Prostate gland (tissue), 2 donors: ENCODE data around the gene CPZ. TPM values are rescaled to one million over a fixed set of nuclear protein-coding genes. Genes with fewer than 3 reads are reported as not detected.

Source experiments
- DNase-seq: peaks from one replicate; pipeline ENCODE4 v3.0.0-alpha.2; 2019; ENCODE audit warnings: low spot score
- H3K27ac ChIP-seq, 2 donors: fragments of 200-600 bp; sonication (generic); 2 replicates each; pipeline ENCODE4 v1.5.1; 2017 to 2019
- H3K27me3 ChIP-seq: fragments of 200-600 bp; sonication (generic); replicated peaks from 2 replicates; pipeline ENCODE4 v1.5.1; 2019; ENCODE audit not compliant: insufficient read depth
- H3K36me3 ChIP-seq, 2 donors: fragments of 200-600 bp; sonication (generic); 1 replicate in 1 of 2; 2 replicates in 1 of 2; pipeline versions ENCODE4 v1.5.1 to v1.8.1; 2017 to 2019
- H3K4me1 ChIP-seq: fragments of 200-600 bp; sonication (generic); replicated peaks from 2 replicates; pipeline ENCODE4 v1.5.1; 2019
- H3K4me3 ChIP-seq, 2 donors: fragments of 200-600 bp; sonication (generic); 2 replicates each; pipeline ENCODE4 v1.5.1; 2017 to 2019
- H3K9me3 ChIP-seq: fragments of 200-600 bp; sonication (generic); 2 replicates; pipeline ENCODE4 v1.5.1; 2017
- POLR2A ChIP-seq: fragments of 450-650 bp; IDR thresholded peaks from one replicate; pipeline ENCODE4 v1.6.1; 2016; ENCODE audit warnings: antibody characterized with exemption, mild to moderate bottlenecking
- POLR2AphosphoS5 ChIP-seq: sonication (generic); formaldehyde crosslinking; IDR thresholded peaks from one replicate; pipeline ENCODE4 v1.6.1; 2017; ENCODE audit warnings: antibody characterized with exemption
- WGBS: methylation state at CpG from one replicate; pipeline ENCODE4 v1.1.5; 2018; 5-methylcytosine and 5-hydroxymethylcytosine counted together
- intact Hi-C: fragments of 100-400 bp; cut with DNase I; formaldehyde crosslinking; loops from one replicate; pipeline ENCODE4 v1.14.2; 2022
- total RNA-seq, 2 donors: library from RNA; depleted of rRNA; stranded (reverse); fragments of >200 nt; gene quantifications; one replicate each; pipeline ENCODE4 v1.1.0, GENCODE V29; 2016
- TF ChIP-seq, protein P1 (sequence below), 4 experiments: fragments of 200-600 bp in 2 of 4; fragments of 450-650 bp in 2 of 4; sonication (generic) in 2 of 4; IDR thresholded peaks; 1 replicate in 3 of 4; 2 replicates in 1 of 4; pipeline ENCODE4 v1.5.1; 2016 to 2019; ENCODE audit warnings: antibody characterized with exemption in 4 of 4, mild to moderate bottlenecking in 2 of 4, moderate library complexity in 2 of 4

The CPZ gene
- total RNA-seq, 2 donors from 2014 or later = 0.73 to 15.1 TPM

DNA sequence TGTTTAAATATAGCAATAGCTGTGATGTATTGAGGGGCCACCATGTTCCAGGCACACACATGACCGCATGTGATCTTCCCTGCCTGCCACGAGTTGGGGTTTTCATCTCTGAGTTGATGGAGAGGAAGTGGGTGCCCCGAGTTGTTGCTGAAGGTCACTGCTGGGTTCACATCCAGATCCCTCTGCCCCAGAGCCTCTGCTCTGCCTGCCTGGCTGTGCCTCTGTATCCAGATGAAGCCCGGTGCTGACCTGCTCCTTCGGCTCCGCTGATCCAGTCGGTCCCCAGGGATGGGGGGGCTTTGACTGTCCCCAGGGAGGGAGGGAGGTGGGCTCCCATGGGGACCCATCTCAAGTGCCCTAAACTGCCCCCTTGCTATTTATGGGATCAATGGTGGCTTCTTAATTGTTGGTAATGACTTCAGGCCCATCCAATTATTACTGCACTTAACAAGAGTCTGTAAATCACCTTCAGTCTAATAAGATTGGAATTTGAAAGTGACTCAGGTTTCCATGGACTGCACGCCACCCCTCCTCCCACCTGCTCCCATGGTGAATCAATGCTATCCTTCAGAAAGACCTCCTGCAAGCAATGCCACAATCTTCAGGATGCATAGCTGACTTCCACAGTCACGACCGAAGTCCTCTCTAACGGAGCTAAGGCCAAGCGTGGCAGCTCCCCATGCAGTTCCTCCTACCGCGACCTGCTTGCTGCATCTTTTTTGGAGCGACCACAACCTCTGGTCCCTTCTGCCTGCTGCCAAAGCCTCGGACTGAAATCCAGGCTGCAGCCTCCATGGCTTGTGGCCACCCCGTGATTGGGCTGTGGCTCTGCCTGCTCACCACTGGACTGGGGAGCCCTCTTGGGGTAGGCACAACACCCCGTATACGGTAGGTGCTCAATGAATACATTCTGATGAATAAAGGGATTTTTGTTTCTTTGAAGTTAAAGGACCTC, 73.1 kb downstream of the CPZ start:
- no peaks in the 10 kb centered on the region for H3K36me3 ChIP-seq
- 62% methylated on average over 19 of the region's 19 CpGs for WGBS
- H3K4me3 ChIP-seq = no peak overlapping the region
- no peaks in the 10 kb centered on the region for H3K9me3 ChIP-seq
- no peak for DNase-seq
- no peaks in the 10 kb centered on the region for H3K4me1 ChIP-seq
- H3K27me3 ChIP-seq = peaks cover 5% of the 10 kb centered on the region
- H3K27ac ChIP-seq = no peak overlapping the region
- intact Hi-C loops = no loop called here
- TF ChIP-seq, protein P1, sequence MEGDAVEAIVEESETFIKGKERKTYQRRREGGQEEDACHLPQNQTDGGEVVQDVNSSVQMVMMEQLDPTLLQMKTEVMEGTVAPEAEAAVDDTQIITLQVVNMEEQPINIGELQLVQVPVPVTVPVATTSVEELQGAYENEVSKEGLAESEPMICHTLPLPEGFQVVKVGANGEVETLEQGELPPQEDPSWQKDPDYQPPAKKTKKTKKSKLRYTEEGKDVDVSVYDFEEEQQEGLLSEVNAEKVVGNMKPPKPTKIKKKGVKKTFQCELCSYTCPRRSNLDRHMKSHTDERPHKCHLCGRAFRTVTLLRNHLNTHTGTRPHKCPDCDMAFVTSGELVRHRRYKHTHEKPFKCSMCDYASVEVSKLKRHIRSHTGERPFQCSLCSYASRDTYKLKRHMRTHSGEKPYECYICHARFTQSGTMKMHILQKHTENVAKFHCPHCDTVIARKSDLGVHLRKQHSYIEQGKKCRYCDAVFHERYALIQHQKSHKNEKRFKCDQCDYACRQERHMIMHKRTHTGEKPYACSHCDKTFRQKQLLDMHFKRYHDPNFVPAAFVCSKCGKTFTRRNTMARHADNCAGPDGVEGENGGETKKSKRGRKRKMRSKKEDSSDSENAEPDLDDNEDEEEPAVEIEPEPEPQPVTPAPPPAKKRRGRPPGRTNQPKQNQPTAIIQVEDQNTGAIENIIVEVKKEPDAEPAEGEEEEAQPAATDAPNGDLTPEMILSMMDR (IDR thresholded peaks at IDR 0.05) = no peak
- TF ChIP-seq POLR2A (no peak), POLR2AphosphoS5 (no peak)

DNA sequence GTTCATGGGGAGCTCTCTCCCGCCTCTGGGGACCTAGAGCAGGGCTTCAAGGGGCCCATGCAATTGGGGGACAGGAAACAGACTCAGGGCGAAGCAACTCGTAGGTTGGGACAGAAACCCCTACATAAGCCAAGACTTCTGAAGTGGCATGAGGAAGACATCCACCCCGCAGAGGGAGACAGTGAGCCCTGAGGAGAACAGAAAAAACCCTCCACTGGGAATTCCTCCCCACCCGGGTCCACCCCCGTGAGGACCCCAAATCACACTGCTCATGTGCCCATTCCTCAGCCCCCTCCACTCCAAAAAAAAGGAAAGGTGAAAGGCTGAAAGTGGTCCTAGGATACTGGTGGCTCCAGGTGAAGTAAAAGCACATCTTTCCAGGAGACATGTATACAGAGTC, 74.0 kb downstream of the CPZ start:
- no peaks in the 10 kb centered on the region for H3K4me1 ChIP-seq
- no peak overlapping the region for H3K4me3 ChIP-seq
- H3K27me3 ChIP-seq = peaks cover 3% of the 10 kb centered on the region
- TF ChIP-seq POLR2AphosphoS5 (no peak), POLR2A (no peak)
- TF ChIP-seq, protein P1 (IDR thresholded peaks at IDR 0.05) = no peak
- no peaks in the 10 kb centered on the region for H3K9me3 ChIP-seq
- no peak for DNase-seq
- no peaks in the 10 kb centered on the region for H3K36me3 ChIP-seq
- intact Hi-C loops = no loop called here
- no peak overlapping the region for H3K27ac ChIP-seq
- 75% methylated on average over 6 of the region's 6 CpGs for WGBS

Other genes with a start within 250 kb of the CPZ start
- gene ACOX3, start 152.0 kb upstream of the CPZ start, total RNA-seq = 10 to 100 TPM; 65.7 to 75.4 TPM
- 10 to 100 TPM; 35.2 to 63.9 TPM for gene TRMT44, start 152.0 kb upstream of the CPZ start, total RNA-seq
- under 1 TPM in 1 of 2 donors, not detected in 1; 0.45 TPM for gene GPR78, start 12.4 kb upstream of the CPZ start, total RNA-seq